DOHH2 (cell line): ENCODE results near the gene PAX2.

Experiments
- CTCF ChIP-seq: fragments of 200-600 bp; sonication (generic); IDR thresholded peaks from one replicate; pipeline ENCODE4 v1.5.1; 2014; ENCODE audit warnings: antibody characterized with exemption, mild to moderate bottlenecking, low read depth, low read length; ENCODE audit not compliant: poor library complexity, severe bottlenecking
- EZH2phosphoT487 ChIP-seq: fragments of 200-600 bp; sonication (generic); IDR thresholded peaks from 2 replicates; pipeline ENCODE4 v1.6.1; 2017; ENCODE audit warnings: borderline replicate concordance, mild to moderate bottlenecking, antibody characterized with exemption, low read length, moderate library complexity, mixed read lengths

GRCh38 chr10:100810091-100810834, 64.9 kb downstream of the PAX2 start:
- TF ChIP-seq CTCF (no peak), EZH2phosphoT487 (no peak)
